Prostate gland (tissue), 2 donors: Measurements from ENCODE around the gene REM2.

ENCODE experiments used
- POLR2A ChIP-seq: fragments of 450-650 bp; IDR thresholded peaks from one replicate; pipeline ENCODE4 v1.6.1; 2016; ENCODE audit warnings: antibody characterized with exemption, mild to moderate bottlenecking
- POLR2AphosphoS5 ChIP-seq: sonication (generic); formaldehyde crosslinking; IDR thresholded peaks from one replicate; pipeline ENCODE4 v1.6.1; 2017; ENCODE audit warnings: antibody characterized with exemption
- TF ChIP-seq, protein P1 (sequence below), 4 experiments: fragments of 200-600 bp in 2 of 4; fragments of 450-650 bp in 2 of 4; sonication (generic) in 2 of 4; IDR thresholded peaks; 1 replicate in 3 of 4; 2 replicates in 1 of 4; pipeline ENCODE4 v1.5.1; 2016 to 2019; ENCODE audit warnings: antibody characterized with exemption in 4 of 4, mild to moderate bottlenecking in 2 of 4, moderate library complexity in 2 of 4

DNA sequence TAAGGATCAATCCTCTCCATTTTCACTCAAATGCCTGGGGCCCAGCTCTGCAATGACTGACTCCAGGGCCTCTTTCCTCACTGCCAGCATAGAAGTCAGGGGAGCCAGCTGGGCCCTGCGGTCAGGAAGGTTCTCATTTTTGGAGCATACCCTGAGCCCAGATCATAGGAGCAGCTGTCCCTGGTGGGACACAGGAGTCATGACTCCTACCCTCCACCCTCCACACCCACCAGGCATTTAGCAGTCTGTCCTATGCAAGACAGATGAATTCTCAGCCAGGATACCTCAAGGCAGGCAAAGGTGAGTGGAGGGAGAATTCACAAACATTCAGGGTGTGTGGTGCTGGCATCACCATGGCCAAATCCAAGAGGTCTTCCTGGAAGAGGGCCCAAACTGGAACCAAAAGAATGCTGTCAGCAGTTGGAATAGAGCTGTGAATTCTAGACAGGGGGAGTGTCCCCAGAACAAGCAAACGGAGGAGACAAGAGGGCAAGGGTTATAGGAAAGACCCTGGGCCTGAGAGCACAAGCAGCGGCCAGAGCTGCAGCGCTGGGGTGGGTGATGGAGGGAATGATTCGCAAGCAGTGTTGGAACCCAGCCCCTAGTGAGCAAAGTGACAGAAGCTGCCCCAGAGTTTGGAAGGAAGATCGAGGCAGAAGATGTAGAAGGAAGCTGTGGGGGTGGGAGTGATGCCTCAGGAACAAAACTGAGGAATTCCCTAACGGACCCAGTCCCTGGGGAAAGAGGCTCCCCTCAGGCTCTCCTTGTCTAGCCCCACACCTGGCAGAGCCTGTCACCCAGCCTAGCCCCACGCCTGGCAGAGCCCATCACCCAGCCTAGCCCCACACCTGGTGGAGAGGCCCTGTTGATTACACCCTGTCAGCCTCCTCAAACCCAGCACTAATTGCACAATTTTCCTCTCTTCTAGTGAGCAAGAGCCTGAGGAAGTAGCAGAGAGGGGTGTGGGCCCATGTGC is 4.5 kb upstream of the REM2 start:
- TF ChIP-seq, protein P1, sequence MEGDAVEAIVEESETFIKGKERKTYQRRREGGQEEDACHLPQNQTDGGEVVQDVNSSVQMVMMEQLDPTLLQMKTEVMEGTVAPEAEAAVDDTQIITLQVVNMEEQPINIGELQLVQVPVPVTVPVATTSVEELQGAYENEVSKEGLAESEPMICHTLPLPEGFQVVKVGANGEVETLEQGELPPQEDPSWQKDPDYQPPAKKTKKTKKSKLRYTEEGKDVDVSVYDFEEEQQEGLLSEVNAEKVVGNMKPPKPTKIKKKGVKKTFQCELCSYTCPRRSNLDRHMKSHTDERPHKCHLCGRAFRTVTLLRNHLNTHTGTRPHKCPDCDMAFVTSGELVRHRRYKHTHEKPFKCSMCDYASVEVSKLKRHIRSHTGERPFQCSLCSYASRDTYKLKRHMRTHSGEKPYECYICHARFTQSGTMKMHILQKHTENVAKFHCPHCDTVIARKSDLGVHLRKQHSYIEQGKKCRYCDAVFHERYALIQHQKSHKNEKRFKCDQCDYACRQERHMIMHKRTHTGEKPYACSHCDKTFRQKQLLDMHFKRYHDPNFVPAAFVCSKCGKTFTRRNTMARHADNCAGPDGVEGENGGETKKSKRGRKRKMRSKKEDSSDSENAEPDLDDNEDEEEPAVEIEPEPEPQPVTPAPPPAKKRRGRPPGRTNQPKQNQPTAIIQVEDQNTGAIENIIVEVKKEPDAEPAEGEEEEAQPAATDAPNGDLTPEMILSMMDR (IDR thresholded peaks at IDR 0.05), result no peak
- TF ChIP-seq POLR2A, result no peak
- TF ChIP-seq POLR2AphosphoS5, result no peak
